GM23248 (cell line): ENCODE data around the gene DPEP2NB.

ENCODE experiments used
- EZH2 ChIP-seq: fragments of 200-600 bp; sonication (generic); IDR thresholded peaks from 2 replicates; pipeline ENCODE4 v1.6.1; 2018; ENCODE audit warnings: antibody characterized with exemption, mild to moderate bottlenecking; ENCODE audit not compliant: insufficient read depth, poor library complexity, severe bottlenecking
- EZH2phosphoT487 ChIP-seq: fragments of 200-600 bp; sonication (generic); IDR thresholded peaks from 2 replicates; pipeline ENCODE4 v1.6.1; 2018; ENCODE audit warnings: antibody characterized with exemption, moderate library complexity, mild to moderate bottlenecking, low read depth; ENCODE audit not compliant: insufficient read depth

GRCh38 chr16:68049449-68049848, 33.7 kb upstream of the DPEP2NB start:
- TF ChIP-seq EZH2: no peak
- no peak for TF ChIP-seq EZH2phosphoT487
